SU-DHL-6 (cell line): ENCODE measurements around the gene SHMT1.

ENCODE experiments used
- H2AFZ ChIP-seq: fragments of 200-600 bp; sonication (generic); 2 replicates; pipeline ENCODE4 v1.6.1; 2014; ENCODE audit warnings: low read depth, mild to moderate bottlenecking, moderate library complexity, mixed read lengths, antibody characterized with exemption, low read length; ENCODE audit not compliant: severe bottlenecking
- H3F3A ChIP-seq: fragments of 200-600 bp; shearing (Covaris generic); 2 replicates; pipeline ENCODE4 v1.6.0; 2016; ENCODE audit warnings: antibody characterized with exemption, mild to moderate bottlenecking; ENCODE audit not compliant: insufficient read depth
- H3K27ac ChIP-seq: fragments of 200-600 bp; sonication (generic); 2 replicates; pipeline ENCODE4 v1.5.1; 2016; ENCODE audit warnings: low read depth, mild to moderate bottlenecking, low read length, moderate library complexity, mixed read lengths
- H3K27me3 ChIP-seq: fragments of 200-600 bp; sonication (generic), shearing (Covaris generic); 2 replicates; pipeline ENCODE4 v1.6.0; 2014; ENCODE audit warnings: mild to moderate bottlenecking, low read length
- H3K36me3 ChIP-seq: fragments of 200-600 bp; sonication (generic); 2 replicates; pipeline ENCODE4 v1.6.1; 2014; ENCODE audit warnings: mild to moderate bottlenecking, low read length, mixed read lengths
- H3K4me2 ChIP-seq: fragments of 300-600, 200-600 bp; shearing (Covaris generic), sonication (generic); 2 replicates; pipeline ENCODE4 v1.6.0; 2014; ENCODE audit warnings: low read length, low read depth, mild to moderate bottlenecking; ENCODE audit not compliant: poor library complexity, severe bottlenecking
- H3K4me3 ChIP-seq: fragments of 200-600 bp; sonication (generic); 2 replicates; pipeline ENCODE4 v1.5.1; 2014; ENCODE audit warnings: antibody characterized with exemption, low read length, mild to moderate bottlenecking, mixed read lengths; ENCODE audit not compliant: insufficient read depth, poor library complexity, severe bottlenecking
- H3K79me2 ChIP-seq: fragments of 200-600 bp; sonication (generic); 2 replicates; pipeline ENCODE4 v1.6.1; 2014; ENCODE audit warnings: mild to moderate bottlenecking, low read length, moderate library complexity; ENCODE audit not compliant: insufficient read depth
- H3K9ac ChIP-seq: fragments of 200-600 bp; sonication (generic); 2 replicates; pipeline ENCODE4 v1.7.0; 2014; ENCODE audit warnings: mild to moderate bottlenecking, low read length
- H3K9me2 ChIP-seq: fragments of 200-600 bp; sonication (generic); replicated peaks from 2 replicates; pipeline ENCODE4 v1.6.1; 2014; ENCODE audit warnings: low read length; ENCODE audit not compliant: insufficient read depth
- H3K9me3 ChIP-seq: fragments of 200-600 bp; sonication (generic); 2 replicates; pipeline ENCODE4 v1.6.1; 2014; ENCODE audit warnings: low read length, mixed read lengths; ENCODE audit not compliant: insufficient read depth
- H4K20me1 ChIP-seq: fragments of 200-600 bp; sonication (generic); 2 replicates; pipeline ENCODE4 v1.6.1; 2014; ENCODE audit warnings: low read depth, mild to moderate bottlenecking, antibody characterized with exemption, low read length, moderate library complexity, mixed read lengths
- CTCF ChIP-seq: fragments of 200-600 bp; sonication (generic); IDR thresholded peaks from one replicate; pipeline ENCODE4 v1.5.1; 2017; ENCODE audit warnings: antibody characterized with exemption, mild to moderate bottlenecking, low read length, moderate library complexity; ENCODE audit not compliant: insufficient read depth, poor library complexity, severe bottlenecking
- EZH2phosphoT487 ChIP-seq: fragments of 200-600 bp; sonication (generic), shearing (Covaris generic); conservative IDR thresholded peaks from 2 replicates; pipeline ENCODE4 v1.6.1; 2018; ENCODE audit warnings: mild to moderate bottlenecking, antibody characterized with exemption, low read length, moderate library complexity, mixed read lengths

SHMT1 gene

GRCh38 chr17:18370761-18371160 is 7.4 kb upstream of the SHMT1 start:
- Histone ChIP-seq H3K79me2 (no peaks in the 10 kb centered on the region), H3K4me2 (no peak overlapping the region), H3K27ac (no peak overlapping the region), H3K9me3 (no peaks in the 10 kb centered on the region), H3K4me3 (no peak overlapping the region), H2AFZ (no peak overlapping the region), H4K20me1 (no peaks in the 10 kb centered on the region), H3F3A (no peaks in the 10 kb centered on the region), H3K27me3 (no peaks in the 10 kb centered on the region), H3K9ac (no peak overlapping the region), H3K9me2 (no peaks in the 10 kb centered on the region), H3K36me3 (no peaks in the 10 kb centered on the region)
- no peak for TF ChIP-seq EZH2phosphoT487
- TF ChIP-seq CTCF: no peak

- Histone ChIP-seq H3K4me3 (no peak overlapping the region), H3K9ac (no peak overlapping the region), H3K36me3 (no peaks in the 10 kb centered on the region), H3K27ac (no peak overlapping the region), H3K9me2 (no peaks in the 10 kb centered on the region), H3K79me2 (no peaks in the 10 kb centered on the region), H3K27me3 (no peaks in the 10 kb centered on the region), H3K9me3 (no peaks in the 10 kb centered on the region), H3K4me2 (no peak overlapping the region), H2AFZ (no peak overlapping the region), H3F3A (no peaks in the 10 kb centered on the region), H4K20me1 (no peaks in the 10 kb centered on the region)
- TF ChIP-seq CTCF (no peak), EZH2phosphoT487 (no peak)
These were observed 5.6 kb upstream of the SHMT1 start for GRCh38 chr17:18368946-18369345.

- Histone ChIP-seq H3K27ac (no peak overlapping the region), H3K9ac (no peak overlapping the region), H3K4me2 (peak overlapping the region; percentile 74), H3K79me2 (peaks cover 32% of the 10 kb centered on the region), H3K27me3 (no peaks in the 10 kb centered on the region), H4K20me1 (no peaks in the 10 kb centered on the region), H3K9me2 (no peaks in the 10 kb centered on the region), H3K36me3 (no peaks in the 10 kb centered on the region), H3K4me3 (no peak overlapping the region), H2AFZ (peak overlapping the region; percentile 79), H3F3A (no peaks in the 10 kb centered on the region), H3K9me3 (no peaks in the 10 kb centered on the region)
- no peak for TF ChIP-seq CTCF
- no peak for TF ChIP-seq EZH2phosphoT487
These were observed 816 bp upstream of the SHMT1 start for GRCh38 chr17:18364166-18364565.
